CD4-positive, alpha-beta T cell treated with Interferon gamma for 1 hour (primary cell): ENCODE data around the gene PTGDR.
A peak's percentile ranks its signal among the peaks of the same experiment; 100 is the strongest.

Source experiments
- DNase-seq: peaks from one replicate; pipeline ENCODE4 v3.0.0-alpha.2; 2020

The PTGDR gene

DNA sequence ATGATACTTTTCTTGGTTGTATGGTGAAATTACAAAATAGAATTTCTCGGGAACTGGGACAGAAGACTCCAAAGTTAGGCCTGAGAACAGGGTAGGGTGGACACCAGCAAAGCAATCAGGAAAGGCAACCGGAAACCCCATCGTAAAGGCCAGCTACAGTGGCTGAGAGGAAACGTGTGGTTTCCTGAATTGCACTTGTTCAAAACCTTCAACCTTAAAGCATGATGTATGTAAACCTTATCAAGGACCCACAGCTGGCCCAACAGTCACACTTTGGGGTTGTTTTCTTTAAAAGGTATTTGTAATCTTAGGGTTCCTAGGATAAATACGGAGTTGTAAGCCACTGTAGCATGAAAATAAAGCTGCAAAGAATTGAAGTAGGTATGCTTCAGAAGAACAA is 2.2 kb upstream of the PTGDR start:
- DNase-seq: no peak

DNA sequence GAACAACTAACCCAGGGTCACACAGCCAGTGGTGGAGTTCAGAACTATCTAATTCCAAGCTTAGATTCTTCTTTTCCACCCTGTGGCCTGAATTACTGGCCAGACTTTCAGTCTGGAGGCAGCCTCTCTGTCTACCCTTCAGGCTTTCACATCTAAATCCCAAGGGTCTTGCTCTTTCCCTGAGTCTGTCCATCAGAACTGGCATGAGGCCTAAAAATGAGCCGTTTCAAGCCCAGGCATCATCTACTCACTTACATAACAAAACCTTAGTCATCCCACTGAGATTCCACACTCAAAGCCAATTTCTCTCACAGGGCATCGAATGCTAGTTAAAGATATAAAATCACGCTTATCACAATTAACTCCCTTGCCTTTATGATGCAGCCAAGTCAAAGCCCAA is 1.3 kb upstream of the PTGDR start:
- no peak for DNase-seq

DNA sequence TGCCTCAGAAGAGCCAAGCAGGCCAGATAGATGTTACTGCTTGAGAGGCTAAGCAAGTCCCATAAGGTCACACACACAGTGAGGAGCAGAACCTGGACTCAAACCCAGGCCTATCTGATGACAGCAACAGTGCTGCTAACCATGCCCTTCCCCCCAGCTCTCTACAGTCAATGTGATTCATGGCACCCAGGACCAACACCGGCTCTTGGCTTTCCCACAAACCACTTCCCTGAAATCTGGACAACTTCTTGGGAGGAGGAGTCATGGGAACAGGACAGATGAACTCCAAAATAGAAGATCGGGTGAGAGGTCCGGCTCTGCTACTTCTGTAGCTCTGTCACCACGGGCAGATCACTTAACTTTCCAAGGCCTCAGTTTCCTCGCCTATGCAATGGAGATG is 716 bp upstream of the PTGDR start:
- no peak for DNase-seq

DNA sequence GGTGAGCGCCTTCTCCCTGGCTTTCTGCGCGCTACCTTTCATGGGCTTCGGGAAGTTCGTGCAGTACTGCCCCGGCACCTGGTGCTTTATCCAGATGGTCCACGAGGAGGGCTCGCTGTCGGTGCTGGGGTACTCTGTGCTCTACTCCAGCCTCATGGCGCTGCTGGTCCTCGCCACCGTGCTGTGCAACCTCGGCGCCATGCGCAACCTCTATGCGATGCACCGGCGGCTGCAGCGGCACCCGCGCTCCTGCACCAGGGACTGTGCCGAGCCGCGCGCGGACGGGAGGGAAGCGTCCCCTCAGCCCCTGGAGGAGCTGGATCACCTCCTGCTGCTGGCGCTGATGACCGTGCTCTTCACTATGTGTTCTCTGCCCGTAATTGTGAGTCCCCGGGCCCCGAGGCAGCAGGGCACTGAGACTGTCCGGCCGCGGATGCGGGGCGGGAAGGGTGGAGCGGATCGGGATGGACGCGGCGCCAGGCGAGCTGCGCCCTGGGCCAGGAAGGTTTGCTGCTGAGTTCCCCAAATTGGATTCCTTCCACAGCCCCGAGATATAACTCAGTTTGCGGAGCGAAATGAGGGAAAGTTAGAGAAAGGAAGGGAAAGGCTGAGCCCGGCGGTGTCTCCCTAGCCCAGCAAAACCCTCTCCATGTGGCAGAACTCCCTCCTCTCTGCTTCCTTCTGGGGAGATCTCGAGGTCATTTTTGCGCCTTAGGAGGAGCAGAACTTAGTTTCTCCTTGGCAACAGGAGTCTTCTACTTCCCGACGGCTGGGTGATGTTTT is 972 bp downstream of the PTGDR start:
- DNase-seq: peak; percentile 9

DNA sequence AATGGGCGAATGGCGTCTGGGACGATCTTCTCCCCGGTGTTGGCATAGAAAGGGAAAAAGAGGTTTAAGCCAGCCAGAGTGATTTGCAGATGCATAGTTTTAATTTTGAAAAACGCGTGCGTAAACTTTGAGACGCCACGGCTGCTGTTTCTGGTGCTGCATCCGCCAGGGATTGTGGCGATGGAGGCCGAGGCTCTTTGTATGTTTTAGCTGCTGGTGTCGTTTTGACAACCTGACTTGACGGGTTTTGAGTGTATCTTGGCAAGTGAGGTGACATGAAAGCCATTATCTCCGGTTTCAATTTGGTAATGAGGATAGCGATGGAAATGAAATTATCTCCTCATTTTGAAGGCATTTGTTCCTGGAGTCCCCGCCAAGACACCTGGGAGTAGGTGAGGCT is 1.6 kb downstream of the PTGDR start:
- no peak for DNase-seq

DNA sequence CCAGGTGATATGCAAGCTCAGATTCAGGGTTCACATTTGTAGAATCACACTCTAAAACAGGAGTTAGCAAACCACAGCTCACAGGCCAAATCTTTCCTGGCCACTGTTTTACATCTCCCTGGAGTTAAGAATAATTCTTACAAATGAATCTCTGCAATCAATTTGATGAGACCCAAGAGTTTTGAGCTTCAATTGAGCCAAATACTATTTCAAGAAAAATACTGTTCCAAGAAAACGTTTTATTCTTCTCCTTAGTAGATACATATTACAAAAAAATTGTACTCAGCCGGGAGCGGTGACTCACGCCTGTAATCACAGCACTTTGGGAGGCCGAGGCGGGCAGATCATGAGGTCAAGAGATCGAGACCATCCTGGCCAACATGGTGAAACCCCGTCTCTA is 2.5 kb downstream of the PTGDR start:
- DNase-seq: no peak

DNA sequence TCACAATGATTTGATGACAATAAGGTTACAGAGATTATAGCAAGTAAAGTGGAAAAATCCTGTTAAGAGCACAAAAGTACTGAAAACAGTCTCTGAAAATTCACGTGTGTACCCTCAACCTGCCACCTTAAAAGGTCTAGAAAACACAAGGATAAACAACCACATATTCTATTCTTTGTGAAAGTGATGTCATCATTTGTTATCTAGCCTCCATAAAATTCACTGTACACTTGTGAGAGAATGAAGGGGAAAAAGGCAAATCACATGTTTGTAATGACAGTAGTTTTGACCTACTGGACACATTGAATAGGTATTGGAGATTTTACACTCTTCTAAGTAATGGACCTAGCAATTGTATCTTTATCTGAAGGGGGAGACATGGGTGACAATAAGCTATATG is 4.0 kb downstream of the PTGDR start:
- DNase-seq: no peak

DNA sequence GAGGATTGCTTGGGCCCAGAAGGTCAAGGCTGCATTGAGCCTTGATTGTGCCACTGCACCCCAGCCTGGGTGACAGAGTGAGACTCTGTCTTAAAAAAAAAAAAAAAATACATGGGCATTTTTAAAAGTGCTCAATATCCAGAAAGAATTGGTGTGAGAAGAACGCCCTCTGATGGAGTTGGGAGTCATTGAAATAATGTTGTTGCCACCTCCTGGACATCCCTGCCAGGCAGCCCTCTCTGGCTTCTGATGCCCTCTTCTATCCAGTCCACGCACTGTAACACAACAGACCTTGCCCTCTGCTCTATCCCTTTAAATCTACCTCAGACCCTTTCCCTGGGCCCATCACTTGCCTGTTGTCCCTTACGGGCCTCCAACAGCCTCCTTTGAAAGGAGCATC is 4.9 kb downstream of the PTGDR start:
- DNase-seq: peak; percentile 16

DNA sequence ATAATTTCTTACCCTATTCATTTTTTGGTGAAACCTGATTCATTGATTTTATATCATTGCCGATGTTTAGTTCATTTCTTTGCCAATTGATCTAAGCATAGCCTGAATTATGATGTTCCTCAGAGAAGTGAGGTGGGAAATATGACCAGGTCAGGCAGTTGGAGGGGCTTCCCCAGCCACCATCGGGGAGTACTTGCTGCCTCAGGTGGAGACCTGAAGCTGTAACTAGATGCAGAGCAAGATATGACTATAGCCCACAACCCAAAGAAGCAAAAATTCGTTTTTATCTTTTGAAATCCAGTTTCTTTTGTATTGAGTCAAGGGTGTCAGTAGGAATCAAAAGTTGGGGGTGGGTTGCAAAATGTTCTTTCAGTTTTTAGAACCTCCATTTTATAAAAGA is 7.9 kb downstream of the PTGDR start:
- DNase-seq: no peak

DNA sequence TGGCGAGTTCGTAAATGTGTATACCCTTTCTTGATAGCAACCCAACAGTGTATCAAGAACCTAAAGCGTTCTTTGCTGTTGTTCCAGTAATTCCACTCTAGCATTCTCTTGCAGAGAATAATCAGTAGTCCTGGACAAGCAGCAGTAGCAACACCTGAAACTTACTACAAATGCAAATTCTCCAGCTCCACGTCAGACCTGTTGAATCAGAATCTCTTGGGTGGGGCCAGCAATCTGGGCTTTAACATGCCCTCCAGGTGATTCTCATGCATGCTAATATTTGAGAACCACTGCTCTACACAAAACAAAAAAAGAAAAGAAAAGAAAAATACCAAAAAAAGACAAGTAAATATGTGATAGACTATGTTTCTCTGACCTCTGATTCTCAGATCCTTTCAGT is 10.1 kb downstream of the PTGDR start:
- DNase-seq: no peak

DNA sequence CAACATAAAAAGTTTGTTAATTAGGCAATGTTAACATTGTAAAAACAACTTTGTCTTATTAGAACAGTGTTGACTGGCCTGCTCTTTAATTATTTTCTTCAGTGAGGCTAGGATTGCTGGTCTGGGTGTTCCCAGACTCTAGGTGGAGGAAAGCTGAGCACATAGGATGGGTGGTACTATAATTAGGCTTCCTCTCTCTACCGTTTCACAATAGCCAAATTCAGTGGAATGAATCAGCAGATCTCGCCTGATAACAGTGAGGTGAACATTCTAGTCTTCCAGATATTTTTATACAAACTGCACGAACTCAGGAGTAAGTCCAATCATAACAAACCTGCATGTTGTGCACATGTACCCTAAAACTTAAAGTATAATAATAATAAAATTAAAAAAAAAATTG is 11.9 kb downstream of the PTGDR start:
- no peak for DNase-seq

DNA sequence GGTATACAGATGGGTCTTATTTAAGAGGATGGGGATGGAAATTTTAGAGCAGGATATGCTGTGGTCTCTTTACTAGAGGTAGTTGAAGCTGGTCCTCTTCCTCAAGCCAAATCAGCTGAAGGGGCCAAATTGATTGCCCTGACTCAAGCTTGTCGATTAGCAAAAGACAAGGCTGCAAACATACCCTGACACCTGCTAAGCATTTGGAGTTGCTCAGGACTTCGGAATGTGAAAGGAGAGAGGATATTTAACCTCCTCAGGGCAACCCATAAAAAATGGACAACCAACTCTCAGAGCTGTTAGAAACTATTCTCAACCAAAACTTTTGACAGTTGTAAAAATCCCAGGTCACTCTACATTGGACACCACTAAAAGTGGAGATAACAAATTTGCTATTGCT is 15.6 kb downstream of the PTGDR start:
- DNase-seq: no peak

DNA sequence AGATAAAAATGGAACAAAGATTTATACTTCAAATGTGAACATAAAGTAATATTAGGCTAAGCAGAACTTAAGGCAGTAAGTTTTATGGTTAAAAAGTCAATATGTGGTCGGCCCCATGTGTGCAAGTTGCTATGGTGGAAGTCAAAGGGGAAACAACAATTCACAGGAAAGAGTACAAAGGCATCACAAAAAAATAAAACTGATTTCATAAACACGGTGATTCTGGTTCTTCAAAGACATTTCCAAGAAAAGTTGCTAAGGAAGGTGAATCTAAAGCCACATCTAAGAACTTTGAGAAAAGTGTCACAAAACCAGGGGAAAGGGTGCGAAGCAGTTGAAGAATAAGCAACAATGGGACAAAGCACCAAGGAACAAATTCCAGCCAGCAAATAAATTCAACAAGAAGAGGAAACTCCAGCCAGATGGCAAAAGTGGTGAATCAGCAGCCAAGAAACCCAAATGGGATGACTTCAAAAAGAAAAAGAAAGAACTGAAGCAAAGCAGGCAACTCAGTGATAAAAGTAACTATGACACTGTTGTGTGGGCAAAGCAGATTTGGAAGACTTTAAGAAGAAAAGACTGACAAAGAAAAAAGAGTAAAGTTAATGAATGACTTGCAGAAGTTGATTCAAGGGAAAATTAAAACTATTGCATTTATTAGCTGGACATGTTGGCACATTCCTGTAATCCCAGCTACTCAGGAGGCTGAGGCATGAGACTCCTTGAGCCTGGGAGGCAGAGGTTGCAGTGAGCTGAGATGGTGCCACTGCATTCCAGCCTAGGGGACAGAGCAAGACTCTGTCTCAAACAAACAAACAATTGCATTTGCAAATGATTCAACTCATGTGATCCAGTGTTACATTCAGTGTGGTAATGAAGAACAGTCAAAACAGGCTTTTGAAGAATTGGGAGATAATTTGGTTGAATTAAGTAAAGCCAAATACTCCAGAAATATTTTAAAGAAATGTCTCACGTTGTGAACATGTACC is 19.5 kb downstream of the PTGDR start:
- DNase-seq: no peak

DNA sequence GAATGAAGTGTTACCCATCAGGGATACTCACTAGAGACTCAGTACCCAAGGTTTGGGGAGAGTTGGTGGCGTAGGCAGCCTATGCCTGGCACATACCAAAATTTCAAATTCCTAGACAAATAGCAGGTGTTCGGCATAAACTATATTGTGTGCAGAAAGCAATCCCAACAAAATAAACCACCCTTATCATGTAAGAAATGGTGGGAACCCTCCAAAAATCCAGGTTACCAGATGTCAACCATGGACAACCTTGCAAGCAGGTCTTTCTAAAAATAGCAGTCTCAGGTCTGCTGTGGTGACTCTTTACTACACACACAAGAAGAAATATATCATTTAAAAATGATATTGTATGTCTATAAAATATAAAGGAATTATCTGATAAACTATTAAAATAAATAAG is 28.9 kb downstream of the PTGDR start:
- DNase-seq: no peak

DNA sequence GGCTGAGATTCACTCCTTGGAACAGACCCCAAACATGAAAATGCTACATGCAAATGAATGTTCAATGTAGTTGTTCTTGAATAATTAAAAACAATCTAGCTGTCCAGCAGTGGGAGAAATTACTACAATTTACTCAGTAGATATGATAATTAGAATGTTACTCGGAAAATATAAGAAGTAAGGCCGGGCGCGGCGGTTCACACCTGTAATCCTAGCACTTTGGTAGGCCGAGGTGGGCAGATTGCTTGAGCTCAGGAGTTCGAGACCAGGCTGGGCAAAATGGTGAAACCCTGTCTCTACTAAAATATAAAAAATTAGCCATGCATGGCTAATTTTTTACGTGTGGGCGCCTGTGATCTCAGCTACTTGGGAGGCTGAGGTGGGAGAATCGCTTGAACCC is 31.3 kb downstream of the PTGDR start:
- DNase-seq: no peak

DNA sequence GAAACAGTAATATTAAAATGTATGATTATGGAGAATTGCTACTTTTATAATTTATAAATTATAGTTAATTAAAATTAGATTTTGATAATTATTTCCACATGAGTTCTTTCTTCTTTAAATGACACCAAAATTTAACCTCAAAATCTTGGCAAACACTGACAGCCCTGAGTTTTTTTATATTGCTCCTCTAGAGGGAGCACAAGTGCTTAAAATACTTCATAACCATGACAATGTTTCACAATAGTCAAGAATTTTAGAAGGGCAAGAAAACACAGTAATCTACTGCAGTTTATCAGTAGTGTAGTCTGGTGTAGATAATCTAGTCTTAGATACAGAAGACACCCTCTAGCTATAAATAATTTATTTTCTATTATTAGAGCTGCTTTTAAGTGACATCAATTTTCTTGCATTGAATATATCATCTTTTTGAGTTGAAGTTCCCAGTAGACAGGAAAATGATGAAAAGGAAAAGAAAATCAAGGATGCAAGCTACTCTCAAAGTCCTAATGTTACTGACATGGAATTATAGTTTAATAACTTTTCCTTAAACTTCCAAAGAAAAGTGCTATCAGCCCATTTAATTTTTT is 32.3 kb downstream of the PTGDR start:
- no peak for DNase-seq

DNA sequence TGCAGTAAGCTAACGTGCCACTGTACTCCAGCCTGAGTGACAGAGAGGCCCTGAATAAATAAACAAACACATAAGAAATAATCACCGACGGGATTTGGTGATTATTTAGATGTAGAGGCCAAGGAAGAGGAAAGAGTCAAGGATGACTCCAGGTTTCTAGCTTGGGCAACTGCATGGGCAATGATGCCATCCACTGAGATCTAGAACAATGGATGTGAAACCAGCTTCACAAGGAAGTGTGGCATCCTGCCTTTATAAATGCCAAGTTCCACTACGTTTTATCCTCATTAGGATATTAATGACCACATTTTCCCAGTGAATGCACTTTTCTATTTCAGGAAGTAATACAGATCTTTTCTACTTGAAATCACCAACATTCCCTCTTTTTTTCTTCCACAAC is 35.7 kb downstream of the PTGDR start:
- no peak for DNase-seq

DNA sequence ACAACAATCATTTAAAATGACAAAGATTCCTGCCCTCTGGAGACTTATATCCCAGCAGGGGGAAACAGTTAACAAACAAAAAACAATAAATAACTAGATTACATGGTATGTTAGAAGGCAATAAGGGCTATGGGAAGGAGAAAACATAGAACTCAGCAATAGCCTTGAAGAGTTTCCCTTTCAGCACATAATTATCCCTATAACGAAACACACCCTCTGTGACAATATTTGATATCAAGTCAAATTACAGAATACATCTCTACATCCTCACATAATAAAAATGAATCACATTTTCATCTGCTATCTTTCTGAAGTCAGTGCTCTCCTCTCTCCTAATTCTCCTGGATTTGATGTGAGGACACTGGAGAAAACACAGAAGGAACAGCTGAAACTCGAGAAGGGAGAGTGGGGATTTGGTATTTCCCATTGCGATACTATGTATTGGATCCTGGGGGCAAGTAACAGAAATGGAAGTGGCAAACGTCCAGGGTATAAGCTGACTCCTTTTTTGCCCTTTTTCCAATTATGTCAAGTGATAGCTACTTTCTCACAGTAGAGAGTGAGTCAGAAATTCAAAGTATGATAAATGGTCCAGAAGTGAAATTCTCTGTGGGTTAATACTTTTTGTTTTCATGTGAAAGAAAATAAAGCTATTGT is 36.9 kb downstream of the PTGDR start:
- DNase-seq: no peak

DNA sequence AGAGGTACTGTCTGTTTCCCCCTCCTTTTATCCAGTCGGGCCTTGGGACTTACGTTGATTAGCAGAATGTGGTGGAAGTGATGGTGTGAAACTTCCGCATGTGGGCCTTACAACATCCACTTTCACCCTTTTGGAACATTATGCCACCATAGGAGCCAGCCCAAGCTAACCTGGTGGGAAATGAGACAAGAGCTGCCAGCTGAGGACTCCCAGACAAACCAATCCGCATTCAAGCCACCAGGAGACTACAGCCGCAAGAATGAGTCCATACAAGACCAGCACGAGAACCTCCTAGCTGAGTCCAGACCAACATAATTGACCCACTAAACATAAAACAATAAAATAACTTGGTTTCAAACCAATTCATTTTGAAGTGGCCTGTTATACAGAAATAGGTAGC is 37.5 kb downstream of the PTGDR start:
- no peak for DNase-seq

DNA sequence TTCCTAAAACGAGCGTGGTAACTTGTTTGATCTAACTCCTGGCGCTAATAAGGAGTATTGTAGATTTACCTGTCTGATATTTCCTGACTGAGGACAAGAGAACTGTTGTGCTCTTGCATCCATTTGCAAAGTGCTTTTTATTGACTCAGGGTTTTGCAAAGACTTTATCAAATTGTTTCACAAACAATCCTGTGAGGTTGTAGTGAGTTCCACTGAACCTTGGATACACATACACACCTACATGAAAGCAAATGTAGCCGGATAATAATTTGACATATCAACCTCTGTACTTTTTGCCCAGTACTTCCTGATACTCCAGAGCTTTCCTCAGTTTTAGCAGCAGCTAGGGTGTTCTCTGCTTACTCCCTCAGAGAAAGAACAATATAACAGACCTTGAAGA is 39.9 kb downstream of the PTGDR start:
- DNase-seq: no peak

DNA sequence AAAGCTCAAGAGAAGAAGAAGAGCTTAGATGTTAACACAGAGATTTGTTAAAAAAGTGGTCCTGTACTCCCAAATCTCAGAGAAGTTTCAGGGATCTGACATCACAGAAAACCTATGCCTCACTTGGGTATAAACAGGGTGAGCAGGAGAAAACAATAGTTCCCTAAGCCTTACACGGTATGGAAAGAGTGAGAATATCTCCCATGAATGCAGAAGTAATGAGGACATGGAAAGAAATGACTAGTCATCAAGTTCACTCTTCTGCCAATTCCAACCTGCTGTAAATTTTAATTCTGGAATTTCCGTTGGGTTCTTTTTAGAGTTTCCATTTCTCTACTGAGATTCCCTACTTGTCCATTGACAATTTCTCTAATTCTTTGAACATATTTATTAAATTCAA is 40.4 kb downstream of the PTGDR start:
- no peak for DNase-seq

DNA sequence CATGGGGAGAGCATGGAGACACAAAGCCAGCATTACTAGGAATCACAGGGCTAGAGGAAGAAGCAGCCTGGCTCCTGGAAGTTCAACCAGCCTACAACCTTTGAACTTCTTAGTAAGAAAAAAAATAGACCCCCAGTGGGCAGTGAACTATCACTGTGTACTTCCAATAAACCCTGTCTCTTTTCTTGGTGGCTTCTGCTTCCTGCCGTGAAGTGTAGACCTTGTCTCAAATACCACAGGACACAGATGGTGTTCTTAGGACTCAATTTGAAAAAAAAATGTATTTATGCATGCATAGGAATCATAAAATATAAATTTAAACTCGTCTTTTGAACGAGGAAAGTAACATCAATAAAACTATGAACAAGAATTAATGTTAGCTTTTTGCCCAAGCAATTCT is 43.0 kb downstream of the PTGDR start:
- DNase-seq: no peak

DNA sequence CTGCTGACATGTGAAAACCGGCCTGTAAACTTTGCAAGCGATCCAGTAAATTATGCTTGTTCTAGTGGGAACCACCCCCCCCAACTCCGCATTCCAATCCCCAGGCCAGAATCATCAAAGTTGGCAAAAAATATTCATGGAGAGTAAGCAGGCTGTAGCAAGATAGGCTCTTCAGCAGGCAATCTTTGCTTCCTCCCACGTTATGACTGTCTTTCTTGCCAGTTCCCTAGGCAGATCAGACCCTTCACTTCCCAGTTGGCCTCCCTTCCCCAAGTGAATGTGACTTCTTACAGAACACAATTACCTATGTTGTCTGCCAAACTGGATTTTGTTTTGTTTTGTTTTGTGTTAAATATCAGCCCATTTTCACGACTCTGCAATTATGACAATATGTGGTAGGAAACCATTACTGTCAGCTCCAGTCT is 45.4 kb downstream of the PTGDR start:
- no peak for DNase-seq
